Suprapubic skin (tissue), 3 donors: ENCODE results near the gene SULT2B1.

ENCODE experiments used
- EP300 ChIP-seq: sonication (generic); formaldehyde crosslinking; IDR thresholded peaks from one replicate; pipeline ENCODE4 v1.6.1; 2017; ENCODE audit warnings: antibody characterized with exemption
- TF ChIP-seq, protein P1 (sequence below), 2 donors: fragments of 200-600 bp in 1 of 2; fragments of 450-650 bp in 1 of 2; sonication (generic) in 1 of 2; IDR thresholded peaks; one replicate each; pipeline ENCODE4 v1.5.1; 2016 to 2019; ENCODE audit warnings: antibody characterized with exemption in 2 of 2, mild to moderate bottlenecking in 1 of 2, moderate library complexity in 1 of 2

DNA sequence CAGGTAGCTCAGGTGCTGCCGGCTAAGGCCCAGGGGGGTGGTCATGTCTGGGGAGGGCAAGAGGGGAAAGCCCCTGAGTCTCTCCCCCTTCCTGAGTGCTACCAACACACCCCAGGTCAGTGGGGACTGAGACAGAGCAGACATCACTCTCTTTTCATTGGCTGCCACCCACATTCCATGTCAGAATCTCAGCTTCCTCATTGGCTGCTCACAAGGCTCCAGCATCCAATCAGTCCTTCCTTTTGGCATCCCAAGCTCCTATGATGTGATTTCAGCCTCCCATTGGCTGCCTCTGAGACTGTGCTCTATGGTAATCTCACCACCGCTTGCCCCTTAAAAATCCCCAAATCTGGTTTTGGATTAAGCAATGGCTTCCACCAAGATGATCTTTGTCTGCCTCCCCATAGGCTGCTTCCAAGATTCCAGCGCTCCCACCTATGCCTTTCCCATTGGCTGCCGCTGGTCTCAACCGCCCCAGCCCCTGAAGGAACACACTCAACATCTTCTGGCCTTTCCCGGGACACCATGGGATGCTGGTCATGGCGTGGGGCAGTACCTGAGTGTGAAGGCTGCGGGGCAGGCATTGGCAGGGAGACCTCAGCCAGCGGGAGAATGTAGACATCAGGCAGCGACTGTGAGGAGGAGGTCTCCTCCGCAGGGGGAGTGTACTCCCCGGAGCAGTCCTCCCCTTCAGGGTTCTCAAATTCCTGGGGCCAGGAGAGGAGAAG, 42.3 kb upstream of the SULT2B1 start:
- TF ChIP-seq, protein P1, sequence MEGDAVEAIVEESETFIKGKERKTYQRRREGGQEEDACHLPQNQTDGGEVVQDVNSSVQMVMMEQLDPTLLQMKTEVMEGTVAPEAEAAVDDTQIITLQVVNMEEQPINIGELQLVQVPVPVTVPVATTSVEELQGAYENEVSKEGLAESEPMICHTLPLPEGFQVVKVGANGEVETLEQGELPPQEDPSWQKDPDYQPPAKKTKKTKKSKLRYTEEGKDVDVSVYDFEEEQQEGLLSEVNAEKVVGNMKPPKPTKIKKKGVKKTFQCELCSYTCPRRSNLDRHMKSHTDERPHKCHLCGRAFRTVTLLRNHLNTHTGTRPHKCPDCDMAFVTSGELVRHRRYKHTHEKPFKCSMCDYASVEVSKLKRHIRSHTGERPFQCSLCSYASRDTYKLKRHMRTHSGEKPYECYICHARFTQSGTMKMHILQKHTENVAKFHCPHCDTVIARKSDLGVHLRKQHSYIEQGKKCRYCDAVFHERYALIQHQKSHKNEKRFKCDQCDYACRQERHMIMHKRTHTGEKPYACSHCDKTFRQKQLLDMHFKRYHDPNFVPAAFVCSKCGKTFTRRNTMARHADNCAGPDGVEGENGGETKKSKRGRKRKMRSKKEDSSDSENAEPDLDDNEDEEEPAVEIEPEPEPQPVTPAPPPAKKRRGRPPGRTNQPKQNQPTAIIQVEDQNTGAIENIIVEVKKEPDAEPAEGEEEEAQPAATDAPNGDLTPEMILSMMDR (IDR thresholded peaks at IDR 0.05): no peak
- no peak for TF ChIP-seq EP300
